Ureter (tissue), 1 donor: ENCODE results near the gene CFHR3. TPM values are rescaled to one million over a fixed set of nuclear protein-coding genes. Genes with fewer than 3 reads are reported as not detected.

ENCODE experiments used
- total RNA-seq: library from RNA; stranded (reverse); gene quantifications from one replicate; pipeline ENCODE4 v1.2.4, GENCODE V29; 2023
- donor health status: DM: yes; HTN: yes; CAD: no.

CFHR3 gene
- total RNA-seq, 1 donor from 2014 or later, result 1.1 TPM

Other genes starting within 250 kb of the CFHR3 start
- gene KCNT2, start 166.4 kb upstream of the CFHR3 start, total RNA-seq, result 9.5 TPM
- gene CFH, start 122.8 kb upstream of the CFHR3 start, total RNA-seq, result 145 TPM
- gene CFHR1, start 44.9 kb downstream of the CFHR3 start, total RNA-seq, result 2.3 TPM
- not detected for gene CFHR4, start 113.2 kb downstream of the CFHR3 start, total RNA-seq
- not detected for gene CFHR2, start 168.9 kb downstream of the CFHR3 start, total RNA-seq
- gene CFHR5, start 202.7 kb downstream of the CFHR3 start, total RNA-seq, result not detected